GM12891 (cell line): ENCODE results near the gene MTAP.

ENCODE experiments used
- DNase-seq: peaks from one replicate; pipeline ENCODE4 v3.0.0; 2011; ENCODE audit warnings: low spot score; ENCODE audit not compliant: insufficient read length
- FAIRE-seq: peaks from 2 replicates; lab custom pipeline; 2011; peaks lifted over from hg19 to GRCh38; lab: Jason Lieb, UNC
- PAX5 ChIP-seq: IDR thresholded peaks from 2 replicates; pipeline ENCODE4 v1.6.1; 2011; ENCODE audit warnings: low read length, moderate library complexity, mild to moderate bottlenecking; ENCODE audit not compliant: insufficient read depth, severe bottlenecking
- POLR2A ChIP-seq: IDR thresholded peaks from 2 replicates; pipeline ENCODE4 v1.6.1; 2011; ENCODE audit warnings: low read depth, low read length, control low read depth
- POLR2AphosphoS5 ChIP-seq: IDR thresholded peaks from 2 replicates; pipeline ENCODE4 v1.6.1; 2011; ENCODE audit warnings: low read depth, low read length, control low read depth
- POU2F2 ChIP-seq: IDR thresholded peaks from 2 replicates; pipeline ENCODE4 v1.6.1; 2011; ENCODE audit warnings: low read depth, mild to moderate bottlenecking, control low read depth, low read length, moderate library complexity
- SPI1 ChIP-seq: IDR thresholded peaks from 2 replicates; pipeline ENCODE4 v1.6.1; 2011; ENCODE audit warnings: low read depth, low read length, control low read depth
- TAF1 ChIP-seq: IDR thresholded peaks from 2 replicates; pipeline ENCODE4 v1.6.1; 2011; ENCODE audit warnings: low read depth, low read length, control low read depth

Gene MTAP

DNA sequence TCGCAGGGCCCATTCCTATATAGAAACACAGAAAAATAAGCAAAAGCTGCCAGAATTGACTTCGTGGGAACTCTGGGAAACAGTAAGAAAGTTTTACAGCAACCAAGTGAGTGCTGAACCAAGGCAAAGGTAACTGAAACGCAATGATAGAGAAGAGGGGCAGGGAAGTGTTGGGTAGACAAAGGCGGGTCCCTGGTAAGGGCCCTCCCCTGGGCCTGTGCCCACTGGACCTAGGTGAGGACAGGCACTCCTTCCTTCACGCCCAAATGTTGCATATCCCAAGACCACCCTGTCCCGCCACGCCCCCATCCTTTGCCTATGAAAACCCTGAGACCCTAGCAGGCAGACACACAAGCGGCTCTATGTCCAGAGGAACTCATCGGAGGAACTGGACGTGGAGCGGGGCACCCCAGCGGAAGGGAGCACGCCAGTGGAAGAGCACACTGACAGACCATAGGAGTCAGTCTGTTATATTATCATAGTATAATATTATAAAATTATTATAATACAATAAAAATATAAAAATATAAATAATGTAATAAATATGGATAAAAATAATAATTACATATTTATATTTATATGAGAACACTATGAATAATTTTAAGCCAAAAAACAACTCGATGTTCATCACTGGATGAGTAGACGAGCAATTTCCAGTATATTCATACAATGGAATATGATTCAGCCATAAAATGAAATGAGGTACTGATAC is 163.9 kb downstream of the MTAP start:
- TF ChIP-seq POLR2AphosphoS5 (no peak), POU2F2 (no peak), SPI1 (no peak), PAX5 (no peak), POLR2A (no peak), TAF1 (no peak)
- FAIRE-seq (no peak), DNase-seq (no peak)

DNA sequence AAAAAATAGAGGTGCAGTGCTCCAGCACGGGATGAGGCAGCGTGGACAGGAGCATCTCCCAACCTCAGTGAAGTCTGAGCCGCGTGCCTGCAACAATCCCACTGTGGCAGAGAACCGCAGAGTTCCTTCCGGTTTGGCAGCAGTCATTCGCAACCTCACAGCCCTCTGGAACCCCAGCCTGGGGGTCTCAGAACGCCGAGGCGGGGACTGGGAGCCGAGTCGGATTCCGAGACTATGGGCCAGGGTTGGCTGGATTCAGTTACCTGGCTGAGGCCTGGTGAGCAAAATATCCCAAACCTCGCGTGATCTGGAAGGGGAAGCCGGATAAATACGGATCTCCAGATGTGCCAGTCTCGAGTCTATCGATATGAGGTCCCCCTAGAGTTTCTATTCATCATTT is 164.7 kb downstream of the MTAP start:
- no peak for DNase-seq
- TF ChIP-seq POLR2AphosphoS5 = no peak
- no peak for TF ChIP-seq TAF1
- no peak for FAIRE-seq

DNA sequence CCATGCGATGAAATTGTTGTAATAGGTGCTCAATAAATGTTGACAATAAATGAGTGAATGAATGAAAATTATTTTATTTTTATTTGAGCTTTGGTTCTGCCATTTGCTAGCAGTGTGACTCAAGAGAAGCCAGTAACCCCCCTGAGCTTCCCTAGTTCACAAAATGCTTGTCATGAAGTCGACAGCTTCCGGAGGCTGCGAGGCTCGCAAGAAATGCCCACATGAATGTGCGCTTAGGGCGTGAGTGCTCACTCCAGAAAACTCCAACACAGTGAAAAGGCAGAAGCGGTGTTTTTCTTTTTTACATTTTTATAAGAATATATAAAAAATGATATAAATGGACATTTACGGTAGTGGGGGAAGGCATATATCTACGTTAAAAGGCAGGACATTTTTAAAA is 165.3 kb downstream of the MTAP start:
- FAIRE-seq = no peak
- TF ChIP-seq SPI1 (no peak), POLR2A (no peak), PAX5 (no peak), POLR2AphosphoS5 (no peak), POU2F2 (no peak), TAF1 (no peak)
- DNase-seq = no peak

DNA sequence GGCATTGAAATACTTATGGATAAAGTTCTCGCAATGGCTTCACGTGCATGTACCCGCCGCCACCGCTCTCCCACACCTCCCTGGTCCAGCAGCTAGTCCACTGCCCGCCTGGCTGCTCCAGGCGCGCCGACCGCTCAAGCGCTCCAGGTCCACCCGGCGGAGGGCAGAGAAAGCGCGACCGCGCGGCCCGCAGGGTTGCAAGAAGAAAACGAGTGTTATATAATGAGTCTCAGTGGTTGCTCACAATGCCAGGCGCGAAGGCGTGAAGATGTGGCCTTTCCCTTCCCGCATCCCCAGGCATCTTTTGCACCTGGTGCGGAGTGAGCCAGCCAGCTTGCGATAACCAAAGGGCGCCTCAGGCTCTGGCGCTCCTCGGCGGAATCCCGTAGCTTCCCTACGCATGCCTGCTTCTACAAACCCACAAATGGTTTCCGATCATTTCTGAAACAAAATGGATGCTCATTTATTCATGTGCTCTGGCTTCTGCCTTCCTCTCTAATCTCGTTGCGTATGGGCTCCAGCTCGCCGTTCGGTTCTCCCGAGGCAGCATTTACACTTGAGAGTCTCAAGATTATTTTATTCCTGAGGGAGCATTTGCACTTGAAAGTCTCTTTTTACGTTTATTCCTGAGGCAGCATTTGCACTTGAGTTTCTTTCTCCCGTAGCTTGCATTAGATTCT is 166.0 kb downstream of the MTAP start:
- DNase-seq (no peak), FAIRE-seq (no peak)
- TF ChIP-seq PAX5 (no peak), POLR2A (no peak), POLR2AphosphoS5 (no peak), SPI1 (no peak), POU2F2 (no peak), TAF1 (no peak)

DNA sequence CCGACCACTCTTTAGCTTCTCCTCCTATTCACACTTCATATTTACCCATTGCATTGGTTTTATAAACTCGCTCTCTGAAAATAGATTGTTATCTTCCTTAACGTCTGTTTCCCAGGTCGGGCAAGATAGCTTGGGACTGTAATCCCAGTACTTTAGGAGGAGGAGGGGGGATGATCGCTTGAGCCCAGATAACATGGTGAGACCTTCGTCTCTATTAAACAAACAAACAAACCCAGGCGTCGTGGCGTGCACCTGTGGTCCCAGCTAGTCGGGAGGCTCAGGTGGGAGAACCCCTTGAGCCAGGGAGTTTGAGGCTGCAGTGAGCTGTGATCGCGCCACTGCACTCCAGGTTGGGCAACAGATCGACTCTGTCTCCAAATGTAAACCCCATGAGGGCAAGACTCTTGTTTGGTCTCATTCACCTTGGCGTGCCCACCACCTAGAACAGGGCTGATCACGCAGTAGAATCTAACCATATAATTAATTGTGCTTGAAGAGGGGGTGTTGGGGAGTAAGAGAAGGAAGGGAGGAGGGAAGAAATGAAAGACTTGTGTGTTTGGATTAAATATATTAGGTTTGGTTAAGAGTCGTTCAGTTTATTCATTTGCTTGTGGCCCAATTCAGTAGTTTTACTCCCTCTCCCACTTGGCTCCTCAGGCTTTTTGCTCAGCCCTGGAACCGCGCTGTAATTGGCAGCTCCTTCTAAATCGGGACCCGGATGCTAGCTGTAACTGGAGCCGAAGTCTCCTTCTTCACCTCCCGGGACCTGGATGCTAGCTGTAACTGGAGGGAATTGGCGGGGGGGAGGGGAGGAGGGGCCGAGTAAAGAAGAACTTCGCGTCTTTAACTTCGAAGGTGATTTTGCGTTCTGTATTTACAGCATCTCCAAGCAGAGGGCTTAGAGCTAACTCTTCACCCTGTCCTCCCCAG is 166.8 kb downstream of the MTAP start:
- DNase-seq (no peak), FAIRE-seq (no peak)
- TF ChIP-seq POLR2A (no peak), PAX5 (no peak), POU2F2 (no peak), POLR2AphosphoS5 (no peak), TAF1 (no peak), SPI1 (no peak)

DNA sequence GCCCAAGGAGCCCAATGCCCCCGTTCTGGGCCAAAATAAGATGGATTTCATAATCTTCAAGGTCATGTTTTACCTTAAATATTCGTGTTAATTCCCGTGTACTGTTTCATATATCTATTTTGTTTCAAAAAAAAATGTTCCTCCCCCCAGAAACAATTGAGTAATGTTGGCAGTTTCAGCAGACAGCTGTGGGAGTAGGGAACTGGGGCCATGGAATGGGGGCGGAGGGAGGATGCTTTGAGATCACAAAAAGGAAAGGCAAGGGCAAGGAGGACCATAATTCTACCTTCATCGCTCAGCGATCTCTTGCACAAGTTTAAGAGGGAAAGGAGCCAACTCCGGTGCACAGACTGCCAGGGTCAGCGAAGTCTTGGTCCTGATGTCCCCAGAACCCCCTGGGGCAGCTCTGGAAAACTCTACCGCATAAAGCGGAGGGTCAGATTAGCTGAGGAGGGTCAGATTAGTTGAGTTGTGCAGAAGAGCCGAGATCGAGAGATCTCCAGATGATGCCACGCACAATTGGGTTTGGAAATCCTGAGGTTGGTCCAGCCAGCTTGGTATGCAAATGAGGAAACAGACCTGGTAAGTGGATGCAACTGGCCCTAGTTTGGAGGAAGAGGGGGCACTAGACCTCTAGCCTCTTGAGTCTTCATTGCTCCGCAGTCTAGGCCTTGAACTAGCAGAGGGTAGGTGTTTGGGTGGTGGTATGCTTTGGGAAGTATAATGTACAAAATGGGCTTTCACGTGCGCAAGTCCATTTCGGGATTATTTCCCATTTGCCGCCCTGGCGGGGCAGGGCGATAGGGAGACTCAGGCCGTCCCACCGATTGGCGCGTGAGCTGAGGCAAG is 167.7 kb downstream of the MTAP start:
- TF ChIP-seq TAF1 (no peak), POU2F2 (no peak), SPI1 (no peak), PAX5 (no peak), POLR2A (no peak), POLR2AphosphoS5 (no peak)
- no peak for FAIRE-seq
- no peak for DNase-seq

DNA sequence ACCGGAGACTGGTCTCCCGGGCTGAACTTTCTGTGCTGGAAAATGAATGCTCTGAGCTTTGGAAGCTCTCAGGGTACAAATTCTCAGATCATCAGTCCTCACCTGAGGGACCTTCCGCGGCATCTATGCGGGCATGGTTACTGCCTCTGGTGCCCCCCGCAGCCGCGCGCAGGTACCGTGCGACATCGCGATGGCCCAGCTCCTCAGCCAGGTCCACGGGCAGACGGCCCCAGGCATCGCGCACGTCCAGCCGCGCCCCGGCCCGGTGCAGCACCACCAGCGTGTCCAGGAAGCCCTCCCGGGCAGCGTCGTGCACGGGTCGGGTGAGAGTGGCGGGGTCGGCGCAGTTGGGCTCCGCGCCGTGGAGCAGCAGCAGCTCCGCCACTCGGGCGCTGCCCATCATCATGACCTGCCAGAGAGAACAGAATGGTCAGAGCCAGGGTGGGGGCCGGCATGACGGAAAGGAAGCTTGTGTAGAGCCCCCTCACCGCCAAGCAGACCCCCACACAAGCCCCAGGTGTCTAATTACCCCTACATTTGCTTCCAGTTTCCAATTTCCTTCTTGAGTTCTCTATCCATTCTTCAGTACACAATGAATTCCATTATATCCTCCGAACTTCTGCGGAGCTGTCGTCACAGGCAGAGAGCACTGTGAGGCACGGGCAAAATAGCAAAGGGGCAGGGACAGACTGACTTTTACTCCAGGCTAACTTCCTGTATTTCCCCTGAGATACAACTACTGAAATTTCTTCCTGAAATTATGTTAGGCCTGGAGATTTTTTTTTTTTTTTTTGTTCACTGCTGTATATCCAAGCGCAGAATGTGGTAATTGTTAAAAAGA is 168.6 kb downstream of the MTAP start:
- TF ChIP-seq POU2F2 = no peak
- no peak for TF ChIP-seq PAX5
- TF ChIP-seq POLR2A = no peak
- TF ChIP-seq SPI1 = no peak
- no peak for TF ChIP-seq POLR2AphosphoS5
- TF ChIP-seq TAF1 = no peak
- DNase-seq (no peak), FAIRE-seq (peak; percentile 9)

DNA sequence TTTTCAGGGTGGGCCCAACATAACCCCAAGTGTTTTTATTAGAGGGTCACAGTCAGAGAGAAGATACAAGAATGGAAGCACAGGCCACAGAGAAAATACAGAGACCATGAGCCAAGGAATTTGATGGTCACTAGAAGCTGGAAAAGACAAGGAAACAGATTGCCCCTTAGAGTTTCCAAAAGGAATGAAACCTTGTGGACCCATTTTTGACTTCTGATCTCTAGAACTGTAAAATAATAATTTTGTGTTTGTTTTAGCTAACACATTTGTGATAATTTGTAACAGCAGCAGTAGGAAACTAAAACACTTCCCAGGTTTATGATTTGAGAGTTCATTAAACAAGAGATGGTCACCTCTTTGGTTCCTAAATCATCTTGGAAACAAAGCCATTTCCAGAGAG is 169.9 kb downstream of the MTAP start:
- FAIRE-seq (no peak), DNase-seq (no peak)
- TF ChIP-seq TAF1 = no peak
- TF ChIP-seq POLR2A = no peak
- TF ChIP-seq POU2F2 = no peak
- no peak for TF ChIP-seq PAX5
- TF ChIP-seq SPI1 = no peak
- no peak for TF ChIP-seq POLR2AphosphoS5
